C4-2B (cell line): ENCODE measurements around the gene GMFB.

ENCODE experiments used
- CTCF ChIP-seq: fragments of 450-650 bp; conservative IDR thresholded peaks from 2 replicates; pipeline ENCODE4 v1.5.1; 2017; ENCODE audit warnings: mild to moderate bottlenecking
- ZFX ChIP-seq: fragments of 450-650 bp; IDR thresholded peaks from 2 replicates; pipeline ENCODE4 v1.6.1; 2017

GRCh38 chr14:54480830-54481562 lies 7.8 kb downstream of the GMFB start:
- TF ChIP-seq CTCF = peak; percentile 22
- no peak for TF ChIP-seq ZFX
